HG02938 (cell line): ENCODE data around the gene THAP9.

Experiments
- ATAC-seq: cut with Tn5 transposase; IDR thresholded peaks from one replicate; pipeline ENCODE4 v1.9.1; 2021; ENCODE audit warnings: mild to moderate bottlenecking, moderate library complexity; ENCODE audit not compliant: unreplicated experiment

Gene THAP9

DNA sequence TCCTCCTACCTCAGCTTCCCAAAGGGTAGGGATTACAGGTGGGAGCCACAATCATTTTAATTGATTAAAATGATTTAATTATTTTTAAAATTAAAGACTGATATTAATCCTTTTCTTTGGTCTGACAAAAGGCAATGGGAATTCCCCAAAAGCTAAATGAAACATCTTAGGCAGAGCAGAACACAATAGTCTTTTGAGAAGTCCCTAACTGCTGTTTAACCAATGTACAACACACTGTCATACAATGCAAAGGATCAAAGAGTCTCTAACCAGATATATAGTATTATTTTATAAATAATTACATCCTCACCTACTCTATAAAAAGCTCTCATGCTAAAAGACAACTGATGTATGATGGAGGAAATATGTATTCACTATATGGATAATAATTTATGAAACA lies 47.0 kb downstream of the THAP9 start:
- ATAC-seq, result no peak

GRCh38 chr4:82948647-82949204 lies 48.2 kb downstream of the THAP9 start:
- no peak for ATAC-seq

DNA sequence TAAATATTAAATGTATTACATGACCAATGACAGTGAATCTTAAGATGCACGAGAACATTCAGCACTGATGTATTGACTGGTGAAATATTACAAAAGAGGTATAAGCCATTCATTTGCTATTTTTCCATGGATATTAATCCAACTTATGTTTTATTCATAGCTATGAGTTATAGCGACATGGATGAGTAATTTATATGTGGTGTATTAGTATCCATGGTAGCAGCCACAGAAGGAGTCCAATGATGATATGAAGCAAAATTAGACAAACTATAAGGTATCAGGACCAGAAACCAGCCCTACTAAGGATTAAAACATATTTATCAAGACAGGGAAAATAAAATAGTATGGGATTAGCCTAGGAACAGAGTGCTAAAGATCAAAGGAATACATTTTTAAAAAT lies 50.7 kb downstream of the THAP9 start:
- ATAC-seq, result no peak

DNA sequence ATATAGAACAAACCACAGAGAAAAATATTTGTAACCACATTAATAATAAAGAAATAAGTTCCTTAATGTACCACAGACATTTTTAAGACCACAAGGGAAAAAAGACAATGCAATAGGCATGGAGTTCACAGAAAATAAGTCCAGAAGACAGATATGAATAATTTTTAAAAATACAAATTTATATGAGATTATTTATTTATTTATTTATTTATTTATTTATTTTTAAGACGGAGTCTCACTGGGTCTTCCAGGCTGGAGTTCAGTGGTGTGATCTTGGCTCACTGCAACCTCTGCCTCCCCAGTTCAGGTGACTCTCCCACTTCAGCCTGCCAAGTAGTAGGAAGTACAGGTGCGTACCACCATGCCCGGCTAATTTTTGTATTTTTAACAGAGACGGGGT lies 53.7 kb downstream of the THAP9 start:
- no peak for ATAC-seq

- ATAC-seq, result no peak
These were observed 56.5 kb downstream of the THAP9 start for GRCh38 chr4:82957045-82957444.

DNA sequence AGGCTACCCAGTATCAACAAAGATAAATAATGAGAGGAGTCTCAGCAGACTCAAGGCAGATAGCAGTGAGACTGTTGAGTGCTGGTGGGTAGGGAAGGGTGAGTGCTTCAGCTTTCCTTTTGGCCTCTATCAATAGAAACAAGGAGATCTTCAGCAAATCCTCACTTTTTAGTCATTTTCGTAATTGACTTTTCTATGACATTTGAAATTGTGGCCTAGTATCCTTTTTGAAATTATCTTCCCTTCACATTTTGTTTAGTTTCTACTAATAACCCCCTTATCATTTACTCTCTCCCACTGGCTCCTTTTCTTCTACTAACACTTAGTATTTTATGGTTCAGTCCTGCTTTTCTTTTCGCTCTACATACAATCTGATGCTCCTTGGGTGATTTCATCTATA lies 65.2 kb downstream of the THAP9 start:
- no peak for ATAC-seq

- no peak for ATAC-seq
These were observed 68.4 kb downstream of the THAP9 start for GRCh38 chr4:82968972-82969371.

- no peak for ATAC-seq
These were observed 68.9 kb downstream of the THAP9 start for GRCh38 chr4:82969414-82969813.
